ENCODE data around the gene PAH. TPM values are rescaled to one million over a fixed set of nuclear protein-coding genes. Genes with fewer than 3 reads are reported as not detected.
A peak's percentile ranks its signal among the peaks of the same experiment; 100 is the strongest.

PAH gene
- total and polyA plus RNA-seq, 2 of the 13 experiments (the other 11 are each of a cell fraction or from before 2014, with no cell fraction given) = 192 to 451 TPM

GRCh38 chr12:102885043-102885932, 31.8 kb downstream of the PAH start (continued):
- TF ChIP-seq RNF219 (CRISPR knock-in tag; IDR thresholded peaks at IDR 0.05) (no peak), ZNF33B (CRISPR knock-in tag; IDR thresholded peaks at IDR 0.05) (no peak), ZNF224 (CRISPR knock-in tag; IDR thresholded peaks at IDR 0.05) (no peak), EED (CRISPR knock-in tag; IDR thresholded peaks at IDR 0.05) (no peak), KIAA2018 (CRISPR knock-in tag; IDR thresholded peaks at IDR 0.05; ENCODE audit: borderline replicate concordance) (no peak), ZNF276 (CRISPR knock-in tag; IDR thresholded peaks at IDR 0.05; ENCODE audit: low read depth) (no peak), ZXDC (CRISPR knock-in tag; IDR thresholded peaks at IDR 0.05) (no peak), KDM4B (CRISPR knock-in tag; IDR thresholded peaks at IDR 0.05) (no peak), ETV5 (CRISPR knock-in tag; IDR thresholded peaks at IDR 0.05; ENCODE audit: borderline replicate concordance) (peak; percentile 78; the same call in 1 of the 2 replicates), ZNF362 (CRISPR knock-in tag; IDR thresholded peaks at IDR 0.05; ENCODE audit: borderline replicate concordance) (no peak), NFIC (IDR thresholded peaks at IDR 0.05; ENCODE audit: low read length) (peak; percentile 88)

Measured in HepG2 (cell line).